Left renal cortex interstitium (tissue), 4 donors: ENCODE measurements around the gene FXYD2. TPM values are rescaled to one million over a fixed set of nuclear protein-coding genes. Genes with fewer than 3 reads are reported as not detected.

ENCODE experiments used
- DNase-seq, 4 donors: peaks; one replicate each; pipeline ENCODE4 v3.0.0-alpha.2; 2013; ENCODE audit warnings: low read depth in 4 of 4, low spot score in 2 of 4, missing footprints in 1 of 4
- polyA plus RNA-seq, 4 donors: library from polyadenylated mRNA; unstranded; fragments of 120-200 nt; gene quantifications; one replicate each; pipeline ENCODE4 v1.2.1, GENCODE V29; 2013; ENCODE audit not compliant: insufficient read length in 4 of 4

The FXYD2 gene
- polyA plus RNA-seq, 4 donors: 486 to 549 (median 495) TPM

DNA sequence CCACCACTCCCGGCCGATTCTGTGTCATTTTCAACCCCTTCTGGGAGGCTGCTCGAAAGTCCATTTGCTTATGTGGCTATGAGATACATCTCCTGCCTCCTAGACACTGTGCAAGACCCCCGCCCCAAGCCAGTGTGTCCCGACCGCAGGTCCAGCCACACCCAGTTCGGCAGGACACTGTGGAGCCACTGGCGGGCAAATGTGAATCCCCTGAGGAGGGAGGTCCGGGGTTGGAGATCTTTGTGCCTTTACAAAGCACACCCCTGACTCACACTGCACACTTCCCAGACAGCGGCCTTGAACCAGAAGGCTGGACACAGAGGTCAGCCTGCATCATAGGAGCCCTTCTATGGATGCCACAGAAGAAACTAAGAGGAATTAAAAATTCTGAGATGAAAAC is 34.5 kb upstream of the FXYD2 start:
- no peak for DNase-seq

DNA sequence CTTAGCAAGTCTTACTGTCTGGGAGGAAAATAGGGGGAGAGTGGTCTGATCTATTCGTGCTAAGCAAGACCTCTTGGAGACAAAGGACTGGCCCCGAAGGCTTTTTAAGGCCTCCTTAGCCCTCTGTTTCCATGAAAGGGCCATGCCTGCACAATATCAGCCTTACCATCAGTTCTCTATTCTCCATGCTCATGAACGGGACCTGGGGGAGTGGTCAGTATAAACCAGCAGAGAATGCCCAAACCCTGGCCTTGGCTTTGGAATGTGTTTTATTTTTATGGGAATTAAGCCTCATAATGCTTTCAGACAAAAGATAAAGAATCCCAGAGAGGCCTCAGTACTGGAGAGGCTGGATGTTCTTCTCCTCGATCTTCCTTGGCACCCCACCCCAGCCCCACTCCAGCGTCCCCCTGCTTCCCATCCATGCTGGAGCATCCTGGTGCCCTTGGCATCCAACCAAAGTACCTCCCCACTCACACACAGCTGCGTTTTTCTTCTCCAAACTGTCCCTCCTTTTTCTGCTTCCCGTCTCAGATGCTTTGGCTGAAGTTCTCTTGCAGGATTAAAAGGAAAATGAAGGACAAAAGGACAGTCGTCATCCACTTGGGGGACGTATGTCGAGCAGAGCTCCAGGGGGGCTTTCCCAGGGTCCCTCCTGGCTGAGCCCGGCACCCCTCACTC is 33.3 kb upstream of the FXYD2 start:
- DNase-seq: no peak

DNA sequence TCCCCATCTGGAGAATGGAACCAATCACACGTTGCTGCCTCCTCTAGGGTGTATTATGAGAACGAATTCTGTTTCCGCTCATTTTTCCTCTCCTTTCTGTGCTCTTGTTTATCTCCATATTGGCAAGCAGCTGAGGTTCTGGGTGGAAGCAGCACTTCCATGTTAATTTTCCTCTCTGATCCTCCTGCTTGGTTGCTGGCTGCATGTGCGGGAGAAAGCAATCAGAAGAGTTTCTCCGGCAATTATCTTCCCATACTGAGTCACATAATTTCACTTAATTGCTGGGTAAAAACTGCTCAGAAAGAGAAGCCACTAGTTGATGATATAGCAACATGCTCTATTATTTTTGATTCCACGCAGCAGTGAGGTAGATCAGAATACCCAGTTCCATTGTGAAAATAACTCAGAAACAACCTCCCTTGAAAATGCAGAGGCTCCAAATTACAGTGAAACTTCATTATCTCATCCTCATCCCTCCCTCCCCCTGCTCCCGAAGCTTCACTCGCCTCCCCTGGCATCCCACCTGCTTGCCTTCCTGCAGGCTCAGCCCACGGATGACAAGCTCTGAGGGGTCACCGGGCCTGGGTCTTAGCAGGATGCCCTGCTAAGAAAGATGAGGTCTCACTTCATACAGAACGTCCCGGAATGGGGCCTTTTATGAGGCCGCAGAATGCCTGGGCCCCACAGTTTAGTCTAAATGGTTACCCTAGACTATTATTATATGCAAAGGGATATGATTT is 31.5 kb upstream of the FXYD2 start:
- DNase-seq: no peak

DNA sequence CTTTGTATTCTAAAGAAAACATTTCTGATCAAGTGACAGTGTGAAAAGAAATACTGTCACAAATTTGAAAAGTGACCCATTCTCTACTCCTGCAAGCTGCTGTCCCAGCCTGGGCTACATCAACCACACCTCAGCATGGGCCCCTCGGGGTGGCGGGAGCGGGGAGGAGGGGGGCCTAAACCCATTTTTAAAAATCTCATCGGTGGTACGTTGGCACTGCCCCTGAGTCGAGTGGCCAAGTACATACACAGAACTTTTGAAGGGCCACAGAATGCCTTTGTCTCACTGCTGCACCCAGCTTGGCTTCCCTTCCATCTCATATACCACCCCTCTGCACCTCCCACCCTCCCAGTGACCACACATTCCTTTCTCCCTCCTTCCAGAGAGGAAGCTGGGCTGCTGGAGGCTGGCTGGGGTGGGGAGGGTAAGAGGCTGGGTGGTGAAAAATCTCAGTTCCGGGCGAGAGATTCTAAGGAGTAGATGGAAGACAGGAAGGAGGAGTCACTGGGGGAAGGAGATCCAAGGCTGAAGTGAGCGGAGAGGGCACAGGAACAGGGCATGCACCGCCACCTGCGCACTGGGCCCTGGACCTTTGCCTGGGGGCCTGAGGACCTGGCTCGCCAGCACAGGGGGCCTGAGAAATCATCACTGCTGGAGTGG is 30.8 kb upstream of the FXYD2 start:
- no peak for DNase-seq

DNA sequence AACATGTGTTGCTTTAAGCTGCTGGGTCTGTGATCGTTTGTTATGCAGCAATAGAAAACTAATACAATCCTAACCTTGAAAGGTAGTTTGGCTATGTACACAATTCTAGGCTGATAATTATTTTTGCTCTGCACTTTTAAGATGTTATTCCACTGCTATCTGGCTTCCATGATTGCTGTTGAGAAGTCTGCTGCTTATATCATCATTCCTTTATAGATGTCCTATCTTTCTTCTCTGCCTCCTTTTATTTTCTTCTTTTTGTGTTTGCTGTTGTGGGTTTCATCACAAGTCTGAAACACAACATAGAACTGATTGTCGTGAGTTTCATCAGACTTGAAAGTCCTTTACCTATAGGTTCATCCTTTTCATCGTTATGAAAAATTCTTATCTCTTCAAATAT is 27.8 kb upstream of the FXYD2 start:
- no peak for DNase-seq

DNA sequence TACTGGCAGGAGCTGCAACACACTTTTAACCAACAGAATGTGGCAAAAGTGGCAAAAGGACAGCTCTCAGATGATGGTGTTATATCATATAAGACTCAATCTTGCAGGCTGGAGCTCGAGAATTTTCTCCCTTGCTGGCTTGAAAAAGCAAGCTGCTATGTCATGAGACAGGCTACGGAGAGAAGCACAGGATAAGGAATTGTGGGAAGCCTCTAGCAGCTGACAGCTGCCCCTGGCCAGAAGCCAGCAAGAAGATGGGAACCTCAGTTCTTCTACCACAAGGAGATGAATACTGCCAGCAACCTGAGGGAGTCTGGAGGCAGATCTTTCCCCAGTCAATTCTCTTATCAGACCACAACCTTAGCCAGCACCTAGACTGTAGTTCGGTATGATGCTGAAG is 27.3 kb upstream of the FXYD2 start:
- no peak for DNase-seq

DNA sequence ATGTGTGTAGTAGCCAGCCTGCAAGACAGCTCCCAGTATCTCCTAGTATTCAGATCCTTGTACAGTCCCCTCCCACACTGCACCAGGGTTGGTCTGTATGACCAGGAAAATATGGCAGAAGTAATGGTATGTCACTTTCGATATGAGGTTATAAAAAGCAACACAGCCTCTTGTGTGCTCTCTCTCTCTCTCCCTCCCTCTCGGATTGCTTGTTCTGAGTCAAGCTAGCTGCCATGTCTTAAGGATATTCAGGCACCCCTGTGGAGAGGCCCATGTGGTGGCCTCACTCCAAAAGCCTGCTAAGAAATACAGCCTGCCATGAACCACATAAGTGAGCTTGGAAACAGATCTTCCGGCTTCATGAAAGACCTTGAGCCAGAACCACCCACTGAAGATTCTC is 26.6 kb upstream of the FXYD2 start:
- no peak for DNase-seq

DNA sequence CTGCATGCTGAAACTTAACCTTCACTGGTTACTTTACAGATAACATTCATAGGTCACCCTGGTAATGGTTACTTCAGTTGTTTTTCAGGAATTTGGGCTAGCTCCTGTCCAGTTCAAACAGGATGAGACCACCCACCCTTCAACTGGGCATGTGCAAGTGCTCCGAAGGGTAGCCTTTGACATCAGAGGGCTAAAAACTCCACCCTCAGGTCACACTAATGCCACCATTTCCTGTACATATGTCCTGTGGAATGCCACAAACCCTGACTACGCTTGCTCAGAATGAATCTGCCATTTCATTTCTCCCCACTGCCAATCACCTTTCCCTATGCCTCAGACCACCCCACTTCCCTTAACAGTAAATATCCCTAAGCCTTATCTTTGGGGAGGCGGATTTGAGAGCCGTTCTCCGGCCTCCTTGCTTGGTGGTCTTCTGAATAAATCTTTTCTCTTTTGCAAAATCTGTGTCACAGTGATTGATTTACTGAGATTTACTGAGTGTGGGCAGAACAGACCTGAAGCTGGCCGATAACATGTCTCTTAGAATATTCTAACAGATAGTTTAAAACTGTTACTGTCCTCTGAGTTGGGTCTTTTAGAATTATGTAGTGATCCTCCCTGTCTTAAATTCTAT is 25.4 kb upstream of the FXYD2 start:
- DNase-seq: no peak

DNA sequence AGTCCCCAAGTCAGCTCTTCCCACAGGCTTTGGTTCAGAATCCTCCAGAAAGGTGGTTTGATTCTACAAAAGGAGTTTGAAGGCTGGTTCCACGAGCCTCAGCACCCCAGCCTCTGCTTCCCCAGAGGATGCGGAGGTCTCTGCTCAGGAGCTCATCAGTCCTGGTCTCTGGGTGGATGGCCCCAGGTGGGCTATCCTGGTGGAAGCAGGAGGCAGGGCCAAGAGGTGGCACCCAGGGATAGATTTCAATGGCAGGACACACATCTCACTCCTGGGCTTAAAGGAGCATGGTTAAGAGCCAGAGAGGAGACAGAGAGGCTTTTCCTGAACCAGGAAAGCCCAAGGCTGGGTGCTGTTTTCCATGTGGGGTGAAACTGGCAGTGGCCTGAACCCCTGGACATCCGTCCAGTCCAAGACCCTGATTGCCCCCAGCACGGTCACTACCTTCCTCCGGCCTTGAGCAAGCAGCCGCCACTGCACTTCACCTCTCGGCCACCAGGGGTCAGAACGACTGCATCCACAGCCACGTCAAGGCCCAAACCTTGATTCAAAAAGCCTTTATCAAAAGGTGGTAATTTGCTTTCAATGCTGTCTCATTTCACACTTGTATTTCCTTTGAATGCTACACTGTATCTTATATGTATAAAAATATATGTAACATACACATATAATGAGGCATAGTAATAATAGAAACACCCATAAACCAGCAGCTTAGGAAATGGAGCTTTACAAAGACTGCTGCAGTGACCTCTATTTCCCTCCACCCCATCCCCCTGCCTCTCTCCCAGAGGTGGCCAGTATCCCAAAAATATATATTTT is 19.3 kb upstream of the FXYD2 start:
- DNase-seq: no peak

DNA sequence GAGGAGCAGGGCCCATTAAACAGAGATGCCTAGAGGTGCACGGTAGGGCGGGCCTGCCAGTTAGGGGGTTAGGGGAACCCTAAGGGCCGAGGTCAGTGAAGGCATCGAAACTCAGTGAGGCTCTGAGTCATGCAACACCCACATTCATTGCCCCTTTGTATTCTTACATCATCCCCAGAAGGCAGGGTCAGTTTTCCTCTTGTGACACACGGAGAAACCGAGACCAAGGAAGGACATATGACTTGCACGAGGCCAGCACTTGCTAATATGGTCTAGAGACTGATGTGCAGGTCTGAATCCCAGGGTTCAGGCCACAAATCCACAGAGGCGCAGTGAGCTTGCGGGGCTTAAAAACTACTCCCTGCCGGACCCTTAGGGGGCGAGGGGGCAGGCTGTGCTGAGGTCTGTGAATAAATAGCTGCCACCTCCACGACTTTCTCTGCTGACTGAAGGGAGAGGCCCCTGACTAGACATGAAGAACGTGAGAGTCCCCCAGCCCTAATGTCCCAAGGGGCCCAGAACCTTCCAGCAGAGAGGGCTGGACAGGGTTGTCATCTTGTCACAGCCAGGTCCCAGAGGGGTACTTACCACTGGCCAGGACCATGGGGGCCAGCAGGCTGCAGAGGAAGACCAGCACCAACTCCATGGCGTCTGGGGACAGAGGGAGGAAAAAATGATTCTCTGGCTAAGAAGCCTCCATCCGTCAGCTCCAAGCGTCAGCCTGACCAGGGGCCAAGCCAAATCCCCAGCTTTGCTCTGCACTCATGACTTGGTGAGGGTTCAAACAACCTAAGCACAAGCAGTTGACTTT is 17.8 kb upstream of the FXYD2 start:
- DNase-seq: no peak

DNA sequence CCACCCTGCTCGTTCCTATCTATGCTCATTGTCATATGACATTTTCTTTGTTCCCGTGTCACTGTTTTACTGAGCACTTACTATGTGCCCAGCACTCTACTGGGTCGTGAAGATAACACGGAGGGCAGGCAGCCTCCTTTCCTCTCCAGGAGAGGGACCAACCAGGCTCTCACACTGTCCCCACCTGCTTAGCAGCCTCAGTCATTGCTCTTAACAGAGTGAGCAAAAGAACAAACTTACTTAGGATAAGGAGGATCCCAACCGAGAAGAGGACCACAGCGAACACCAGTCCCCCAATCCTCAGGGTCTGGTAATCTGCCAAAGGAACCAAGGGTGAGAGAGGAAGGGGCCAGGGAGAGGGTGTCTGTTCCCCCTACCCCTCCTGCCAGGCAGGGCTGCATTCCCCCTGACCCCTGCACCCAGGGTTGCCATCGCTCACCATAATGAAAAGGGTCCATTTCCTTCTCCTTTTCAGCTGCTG is 17.0 kb upstream of the FXYD2 start:
- DNase-seq: no peak

DNA sequence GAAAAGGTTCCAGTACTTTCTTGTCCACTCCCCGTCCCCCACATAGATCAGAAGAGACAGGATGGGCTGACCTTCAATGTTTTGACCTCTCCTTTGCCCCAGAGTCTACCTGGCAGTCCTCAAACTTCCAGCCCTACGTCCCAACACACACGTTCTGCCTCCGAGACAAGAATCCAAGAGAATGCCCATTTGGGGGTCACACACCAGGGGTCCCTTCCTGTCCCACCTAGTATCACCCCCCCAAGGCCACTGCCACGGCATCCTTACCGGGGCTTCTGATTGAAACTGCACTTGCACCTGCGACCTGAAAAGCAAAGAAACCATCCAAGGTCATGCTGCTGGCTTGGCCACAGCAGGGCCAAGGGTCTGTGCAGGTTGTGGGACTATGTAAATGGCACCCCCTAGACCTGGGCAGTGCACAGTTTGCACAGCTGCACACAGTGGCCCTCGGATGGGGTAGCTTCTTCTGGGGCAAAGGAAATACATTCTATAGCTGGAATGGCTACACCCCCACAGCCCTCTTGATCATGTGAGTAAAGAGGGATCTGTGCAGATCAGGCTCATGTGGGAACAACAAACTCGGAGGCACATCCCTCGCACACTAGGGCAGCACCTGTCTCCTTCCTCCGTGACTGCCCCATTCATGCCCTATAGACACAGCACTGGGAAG is 16.5 kb upstream of the FXYD2 start:
- DNase-seq: no peak

DNA sequence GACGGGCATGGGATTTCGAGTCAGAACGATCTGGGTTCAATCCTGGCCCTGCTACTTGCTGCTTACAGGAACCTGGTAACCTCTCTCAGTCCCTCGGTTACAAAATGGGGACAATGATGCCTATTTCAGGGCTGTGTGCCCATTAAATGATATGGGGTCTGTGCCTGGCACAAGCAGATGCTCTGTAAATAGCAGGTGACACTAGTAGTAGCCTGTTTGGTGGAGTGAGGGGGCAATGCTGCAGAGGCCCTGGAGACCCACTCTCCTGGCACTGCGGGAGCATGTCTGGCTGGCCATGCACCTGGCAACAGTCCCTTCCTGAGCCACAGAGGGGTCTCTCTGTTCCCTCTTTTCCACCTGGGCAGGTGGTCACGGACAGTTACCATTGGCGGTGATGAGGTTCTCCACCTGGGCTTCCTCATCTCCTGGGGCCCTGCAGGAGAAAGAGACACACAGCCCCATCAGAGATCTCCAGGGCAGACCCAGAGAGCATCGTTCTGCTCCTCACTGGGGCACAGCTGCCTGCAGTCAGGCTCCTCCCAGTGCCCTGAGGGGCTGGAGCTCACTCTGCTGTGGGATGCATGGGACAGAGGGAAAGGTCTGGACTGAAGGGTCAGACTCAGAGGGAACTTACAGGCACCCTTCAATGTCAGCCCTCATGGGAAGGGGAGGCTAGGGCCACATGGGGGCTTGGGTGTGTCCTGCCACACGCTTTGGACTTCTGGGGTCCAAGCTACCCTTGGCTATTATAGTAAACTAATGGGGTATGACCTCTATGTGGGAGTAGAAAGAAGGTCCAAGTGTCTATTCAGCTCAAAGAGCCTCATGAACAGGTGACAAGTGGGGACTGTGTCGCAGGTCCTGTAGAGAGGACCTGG is 15.6 kb upstream of the FXYD2 start:
- no peak for DNase-seq

DNA sequence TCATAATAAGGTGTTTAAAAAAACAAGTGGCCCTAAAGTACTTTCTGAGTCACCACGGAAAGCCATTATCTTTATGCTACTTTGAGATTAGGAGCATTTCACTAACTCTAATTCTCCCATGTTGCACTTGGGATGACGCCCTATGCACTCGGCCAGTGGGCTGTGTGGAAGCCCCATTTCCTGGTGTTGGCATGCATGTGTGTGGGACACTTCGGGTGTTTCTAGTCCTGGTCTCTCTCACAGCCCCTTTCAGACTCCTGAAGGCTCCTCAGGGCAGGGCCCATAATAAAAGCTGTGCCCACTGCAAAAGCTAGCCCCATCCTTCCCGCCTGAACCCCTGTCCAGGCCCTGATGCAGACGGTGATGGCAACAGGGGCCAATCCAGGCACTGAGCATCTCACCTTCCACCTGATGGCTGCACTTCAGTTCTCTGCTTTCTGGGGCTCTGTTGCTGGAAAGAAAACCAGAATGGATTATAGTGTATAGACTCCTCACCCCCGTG is 14.9 kb upstream of the FXYD2 start:
- DNase-seq: no peak

DNA sequence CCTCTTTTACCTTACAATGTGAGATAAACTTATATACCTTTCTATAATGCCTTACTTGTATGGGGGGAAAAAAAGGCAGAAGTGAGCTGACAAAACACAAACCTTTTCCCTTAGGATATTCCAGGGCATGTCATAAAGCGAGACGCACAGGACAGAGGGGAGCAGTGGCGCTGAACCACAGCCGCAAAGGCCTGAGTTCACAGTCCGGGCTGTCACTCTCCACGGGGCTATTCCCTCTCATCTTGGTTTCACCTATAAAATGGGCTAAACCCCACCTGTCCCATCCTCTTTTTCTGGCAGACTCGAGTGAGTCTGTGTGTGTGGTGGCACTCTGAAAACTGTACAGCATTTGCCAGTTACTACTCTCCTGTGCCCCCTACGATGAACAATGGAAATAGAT is 14.4 kb upstream of the FXYD2 start:
- DNase-seq: no peak

DNA sequence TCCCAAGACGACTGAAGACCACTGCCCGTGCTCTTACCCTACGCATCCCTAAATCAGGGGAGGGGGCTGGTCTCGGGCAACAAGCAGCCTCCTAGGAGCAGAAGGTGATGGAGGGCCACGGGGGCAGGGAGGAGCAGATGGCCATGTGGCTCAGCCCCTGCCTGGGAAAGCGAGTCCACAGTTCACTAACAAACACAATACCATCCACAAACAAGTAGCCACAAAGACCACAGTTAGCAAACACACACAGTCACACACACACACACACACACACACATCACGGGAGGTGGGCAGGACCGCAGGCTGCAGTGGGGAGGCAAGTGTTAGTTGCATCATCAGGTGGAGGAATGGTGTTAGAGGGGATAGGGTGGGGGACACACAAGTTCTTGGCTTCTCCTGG is 13.2 kb upstream of the FXYD2 start:
- DNase-seq: no peak

DNA sequence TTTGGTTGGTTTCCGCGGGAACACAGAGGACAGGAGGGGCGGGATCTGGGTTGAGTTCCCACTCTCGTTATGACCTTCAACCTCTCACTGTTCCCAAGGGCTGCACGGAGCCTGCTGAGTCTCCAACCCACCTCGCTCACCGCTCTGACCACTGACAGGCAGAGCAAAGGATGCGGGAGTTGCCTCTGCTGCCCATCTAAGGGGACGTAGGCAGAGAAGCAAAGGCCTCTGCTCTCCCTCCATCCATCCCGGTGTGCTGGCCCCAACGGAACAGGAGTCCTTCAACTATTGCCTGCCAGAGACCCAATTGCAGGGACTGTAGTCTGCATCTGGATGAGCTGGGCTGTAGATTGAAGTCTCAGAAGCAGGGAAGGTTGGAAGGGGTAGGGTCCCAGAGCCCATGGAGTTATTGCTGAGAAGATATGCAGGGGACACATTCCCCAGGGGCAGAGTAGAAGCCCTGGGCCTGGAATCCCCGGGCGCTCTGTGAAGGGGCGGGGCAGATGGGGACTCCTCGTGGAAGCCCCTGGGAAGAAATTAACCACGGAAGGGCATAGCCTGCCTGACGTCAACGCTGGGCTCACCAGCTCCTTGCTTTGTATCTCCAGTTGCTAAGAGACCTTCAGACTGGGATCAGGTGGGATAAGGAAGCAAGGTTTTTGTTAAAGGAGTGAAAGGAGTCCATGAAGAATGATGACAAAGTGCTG is 12.7 kb upstream of the FXYD2 start:
- DNase-seq: no peak
